HG02763 (cell line): ENCODE measurements around the gene INPP5A.

Experiments
- ATAC-seq: cut with Tn5 transposase; IDR thresholded peaks from one replicate; pipeline ENCODE4 v1.9.1; 2021; ENCODE audit warnings: mild to moderate bottlenecking, moderate library complexity; ENCODE audit not compliant: unreplicated experiment

The INPP5A gene

GRCh38 chr10:132805599-132805998, 268.0 kb downstream of the INPP5A start:
- ATAC-seq: no peak

- ATAC-seq: no peak
These were observed 268.5 kb downstream of the INPP5A start for GRCh38 chr10:132806110-132806509.

- no peak for ATAC-seq
These were observed 269.0 kb downstream of the INPP5A start for GRCh38 chr10:132806561-132807003.

GRCh38 chr10:132807621-132808049, 270.0 kb downstream of the INPP5A start:
- ATAC-seq: no peak

GRCh38 chr10:132808383-132809231, 271.0 kb downstream of the INPP5A start:
- ATAC-seq: no peak

- no peak for ATAC-seq
These were observed 271.9 kb downstream of the INPP5A start for GRCh38 chr10:132809232-132810140.

GRCh38 chr10:132810141-132810806, 272.7 kb downstream of the INPP5A start:
- ATAC-seq: no peak

- ATAC-seq: no peak
These were observed 273.5 kb downstream of the INPP5A start for GRCh38 chr10:132810807-132811700.

- ATAC-seq: no peak
These were observed 274.4 kb downstream of the INPP5A start for GRCh38 chr10:132811891-132812481.

GRCh38 chr10:132812520-132812919, 274.9 kb downstream of the INPP5A start:
- ATAC-seq: no peak

GRCh38 chr10:132813001-132813401, 275.4 kb downstream of the INPP5A start:
- no peak for ATAC-seq

GRCh38 chr10:132813560-132814468, 276.2 kb downstream of the INPP5A start:
- no peak for ATAC-seq

GRCh38 chr10:132814469-132814856, 276.9 kb downstream of the INPP5A start:
- no peak for ATAC-seq

GRCh38 chr10:132815168-132815857, 277.7 kb downstream of the INPP5A start:
- ATAC-seq: no peak

- no peak for ATAC-seq
These were observed 279.1 kb downstream of the INPP5A start for GRCh38 chr10:132816718-132817117.

- ATAC-seq: no peak
These were observed 280.2 kb downstream of the INPP5A start for GRCh38 chr10:132817701-132818211.

- no peak for ATAC-seq
These were observed 282.5 kb downstream of the INPP5A start for GRCh38 chr10:132820056-132820455.
